Measurements from ENCODE around the gene LSM2.
"Not testable (repeated sequence)": the region's sequence is repeated elsewhere in the genome, so short reads cannot be mapped to it uniquely, and the experiment has no call there.

Gene LSM2

DNA sequence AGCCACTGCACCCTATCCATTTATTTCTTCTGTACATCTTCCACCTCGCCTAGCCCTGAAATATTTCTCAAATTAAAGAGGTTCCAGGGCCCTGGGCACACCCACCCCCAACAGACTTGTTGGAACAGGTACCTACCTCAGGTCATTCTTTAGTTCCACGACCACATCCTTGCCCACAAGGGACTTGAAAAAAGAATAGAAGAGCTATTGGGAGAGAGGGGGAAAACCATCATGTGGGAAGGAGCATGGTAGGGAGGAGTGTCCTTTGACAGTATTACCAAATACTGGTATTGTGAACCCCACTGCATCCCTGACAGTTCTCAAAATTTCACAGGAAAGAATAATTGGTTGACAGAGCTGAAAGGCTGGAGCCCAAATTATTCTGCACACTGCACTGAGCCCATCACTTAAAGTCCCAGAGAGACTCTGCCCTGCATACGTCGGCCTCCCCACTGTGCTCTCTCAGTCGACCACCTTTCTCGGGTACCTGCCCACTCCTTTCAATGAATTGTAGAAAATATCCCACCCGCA lies 762 bp downstream of the LSM2 start:
- in situ Hi-C loops (cut with MboI; ENCODE audit: low pct_unique_long_range_greater_than_20kb, low sequenced_read_pairs): no loop called here
- no peak for DNase-seq

DNA sequence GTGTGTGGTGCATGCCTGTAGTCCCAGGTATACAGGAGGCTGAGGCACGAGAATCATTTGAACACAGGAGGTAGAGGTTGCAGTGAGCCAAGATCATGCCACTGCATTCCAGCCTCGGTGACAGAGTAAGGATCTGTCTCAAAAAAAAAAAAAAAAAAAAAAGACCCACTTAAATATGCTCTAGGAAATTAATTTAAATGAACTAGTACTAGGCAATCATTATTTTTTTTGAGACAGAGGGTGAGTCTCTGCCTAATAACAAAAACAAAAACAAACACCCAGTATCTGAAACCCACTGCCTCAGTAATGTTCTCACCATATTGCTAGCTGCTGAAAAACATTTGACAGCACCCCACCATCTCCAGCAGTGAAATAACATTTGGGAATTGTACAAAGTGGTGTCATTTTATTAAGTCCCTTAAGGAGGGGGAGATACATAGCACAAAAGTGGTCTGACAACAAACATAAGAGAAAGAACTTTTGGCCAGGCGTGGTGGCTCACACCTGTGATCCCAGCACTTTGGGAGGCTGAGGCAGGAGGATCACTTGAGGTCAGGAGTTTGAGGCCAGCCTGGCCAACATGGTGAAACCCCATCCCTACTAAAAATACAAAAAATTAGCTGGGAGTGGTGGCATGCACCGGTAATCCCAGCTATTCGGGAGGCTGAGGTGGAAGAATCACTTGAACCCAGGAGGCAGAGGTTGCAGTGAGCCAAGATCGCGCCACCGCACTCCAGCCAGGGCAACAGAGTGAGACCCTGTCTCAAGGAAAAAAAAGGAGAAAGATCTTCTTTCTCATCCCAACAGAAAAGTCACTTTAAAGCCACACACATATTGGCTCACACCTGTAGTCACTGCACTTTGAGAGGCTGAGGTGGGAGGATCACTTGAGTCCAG lies 5.5 kb downstream of the LSM2 start:
- DNase-seq; in situ Hi-C loops (cut with MboI; ENCODE audit: low pct_unique_long_range_greater_than_20kb, low sequenced_read_pairs): not testable (repeated sequence)

DNA sequence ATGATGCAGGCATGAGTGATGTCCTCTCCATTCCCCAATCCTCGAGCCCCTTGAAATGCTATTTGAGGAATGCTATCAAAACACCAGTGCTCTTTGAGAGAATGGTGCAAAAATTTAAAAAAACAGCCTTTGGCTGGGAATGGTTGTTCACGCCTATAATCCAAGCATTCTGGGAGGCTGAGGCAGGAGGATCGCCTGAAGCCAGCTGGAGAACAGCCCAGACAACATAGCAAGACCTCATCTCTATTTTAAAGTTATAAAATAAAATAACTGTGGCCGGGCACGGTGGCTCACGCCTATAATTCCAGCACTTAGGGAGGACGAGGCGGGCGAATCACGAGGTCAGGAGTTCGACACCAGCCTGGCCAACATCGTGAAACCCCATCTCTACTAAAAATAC lies 7.0 kb downstream of the LSM2 start:
- DNase-seq: no peak
- in situ Hi-C loops (cut with MboI; ENCODE audit: low pct_unique_long_range_greater_than_20kb, low sequenced_read_pairs): no loop called here

DNA sequence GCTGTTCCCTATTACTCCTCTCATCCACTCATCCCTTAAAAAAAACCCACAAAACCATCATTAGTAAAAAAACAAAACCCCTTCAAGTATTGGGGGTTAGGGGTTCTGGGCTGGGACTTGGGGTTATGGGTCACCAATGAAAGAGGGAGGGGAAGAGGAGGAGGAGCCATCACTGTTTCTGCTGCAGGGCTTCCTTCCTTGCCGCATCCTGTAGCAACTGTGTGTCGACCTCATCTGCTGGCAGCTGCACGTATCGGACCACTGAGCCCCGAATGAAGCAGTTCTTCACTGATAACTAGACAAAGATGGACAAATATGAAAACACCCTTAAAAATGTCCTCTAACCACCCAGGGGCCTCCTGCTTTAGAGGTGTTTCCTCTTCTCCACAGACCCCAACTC lies 9.2 kb downstream of the LSM2 start:
- DNase-seq: no peak
- in situ Hi-C loops (cut with MboI; ENCODE audit: low pct_unique_long_range_greater_than_20kb, low sequenced_read_pairs): no loop called here

DNA sequence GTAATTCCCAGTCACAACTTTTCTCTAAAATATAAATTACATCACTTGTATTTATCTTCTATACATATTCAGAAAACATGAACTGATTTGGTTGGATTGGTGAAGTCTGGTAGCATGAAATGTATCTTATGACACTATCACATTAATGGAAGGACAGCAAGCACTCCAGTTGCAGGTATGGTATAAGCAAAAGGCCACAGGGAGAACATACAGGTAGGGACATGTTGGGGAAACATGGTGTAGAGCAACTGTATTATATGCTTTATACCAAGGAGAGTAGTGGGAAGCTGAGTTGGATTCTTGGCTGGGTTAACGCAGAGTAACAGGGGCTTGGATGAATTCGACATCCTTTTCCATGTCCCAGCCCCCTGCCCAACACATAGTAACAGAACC lies 9.8 kb downstream of the LSM2 start:
- no peak for DNase-seq
- in situ Hi-C loops (cut with MboI; ENCODE audit: low pct_unique_long_range_greater_than_20kb, low sequenced_read_pairs): no loop called here

DNA sequence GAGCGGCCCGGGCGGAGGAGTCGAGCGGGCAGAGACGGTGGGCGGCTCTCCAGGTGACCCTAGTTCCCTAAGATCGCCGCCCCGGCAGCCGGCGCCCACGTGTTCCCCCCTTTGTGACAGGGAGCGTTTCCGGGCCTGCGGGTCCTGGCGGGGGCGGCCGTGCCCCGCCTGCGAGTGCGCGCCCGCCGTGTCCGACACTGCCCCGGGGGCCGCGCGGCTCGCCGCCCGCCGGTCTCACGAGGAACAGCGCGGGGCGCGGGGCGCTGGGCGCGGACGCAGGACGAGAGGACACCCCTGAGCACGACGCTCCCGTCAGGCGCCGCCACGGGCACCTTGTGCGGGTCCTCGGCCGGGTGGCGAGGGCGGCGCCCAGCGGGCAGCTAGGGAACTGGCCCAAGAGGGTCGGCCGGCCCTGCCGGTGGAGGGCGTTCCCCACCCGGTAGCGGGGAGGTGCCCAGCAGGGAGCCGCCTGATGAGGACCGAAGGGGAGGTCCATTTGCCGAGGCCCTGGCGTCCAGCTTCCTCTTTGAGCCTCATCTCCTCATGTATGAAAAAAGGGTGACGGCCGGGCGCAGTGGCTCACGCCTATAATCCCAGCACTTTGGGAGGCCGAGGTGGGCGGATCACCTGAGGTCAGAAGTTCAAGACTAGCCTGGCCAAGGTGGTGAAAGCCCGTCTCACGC lies 11.0 kb downstream of the LSM2 start, which contains the start of gene VARS1:
Gene VARS1 (minus strand): TSS at position 137 of the 683 bp plus-strand sequence. CDS start 535 bp downstream, outside the sequence.
- DNase-seq: peak; percentile 91
- in situ Hi-C loops (cut with MboI; ENCODE audit: low pct_unique_long_range_greater_than_20kb, low sequenced_read_pairs): no loop called here

DNA sequence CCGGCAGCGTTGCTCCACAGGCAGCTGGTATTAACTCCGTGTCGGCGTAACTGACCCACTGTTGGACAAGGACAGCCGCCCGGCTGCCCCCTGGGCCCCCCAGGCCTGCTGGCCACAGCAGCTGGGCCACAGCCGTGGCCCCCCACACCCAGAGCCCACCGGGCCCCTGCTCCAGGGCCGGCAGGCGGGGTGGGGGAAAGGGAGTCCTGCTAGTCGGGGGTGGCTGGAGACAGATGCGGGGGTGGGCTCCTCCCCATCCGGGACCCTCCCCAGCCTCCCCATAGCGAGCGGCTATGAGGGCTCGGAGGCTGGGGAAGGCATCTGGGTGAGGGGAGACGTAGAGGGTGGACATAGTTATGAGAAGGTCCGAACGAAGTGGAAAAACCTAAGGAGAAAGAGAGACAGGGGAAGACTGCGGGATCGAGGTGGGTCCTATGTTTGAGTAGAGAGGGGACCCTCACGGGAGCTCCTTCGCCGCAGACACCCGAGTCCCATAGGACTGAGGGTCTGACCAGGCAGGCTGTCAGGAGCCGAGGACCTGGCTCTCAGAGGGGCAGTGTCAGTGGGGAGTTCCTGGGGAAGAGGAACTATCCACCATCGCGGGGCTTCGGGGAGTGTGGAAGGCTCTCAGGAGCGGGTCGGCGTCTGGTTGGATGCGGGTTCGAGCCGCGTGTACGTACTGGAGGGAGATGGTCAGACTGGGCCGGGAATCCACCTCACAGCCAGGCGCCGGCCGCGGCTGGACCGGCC lies 11.7 kb downstream of the LSM2 start:
- DNase-seq: peak; percentile 75
- in situ Hi-C loops (cut with MboI; ENCODE audit: low pct_unique_long_range_greater_than_20kb, low sequenced_read_pairs): no loop called here

DNA sequence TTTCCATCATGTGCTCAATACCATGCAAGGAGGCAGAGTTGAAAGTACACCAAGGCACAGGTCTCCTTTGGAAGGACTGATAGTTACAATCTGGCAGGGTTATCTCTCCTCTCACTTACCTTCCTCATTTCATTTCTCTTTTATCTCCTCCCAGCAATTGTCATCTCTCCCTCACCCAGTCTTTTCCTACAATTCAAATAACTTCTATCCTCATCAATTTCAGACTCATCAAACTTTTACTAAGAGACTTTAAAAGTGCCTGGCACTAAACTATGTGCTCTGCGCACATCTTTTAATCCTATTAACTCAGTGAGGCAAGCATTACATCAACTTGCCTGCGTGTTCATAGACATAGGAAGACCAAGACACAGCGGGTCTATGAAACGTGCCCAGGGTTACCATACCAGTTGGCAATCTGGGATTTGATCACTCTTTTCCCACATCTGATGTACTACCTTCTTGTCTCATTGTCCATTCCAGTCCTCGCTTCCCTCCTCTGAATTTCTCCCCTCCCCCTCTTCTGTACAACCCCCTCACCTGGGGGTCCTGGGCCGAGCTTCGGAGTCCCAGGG lies 12.4 kb downstream of the LSM2 start:
- in situ Hi-C loops (cut with MboI; ENCODE audit: low pct_unique_long_range_greater_than_20kb, low sequenced_read_pairs): no loop called here
- DNase-seq: peak; percentile 55

DNA sequence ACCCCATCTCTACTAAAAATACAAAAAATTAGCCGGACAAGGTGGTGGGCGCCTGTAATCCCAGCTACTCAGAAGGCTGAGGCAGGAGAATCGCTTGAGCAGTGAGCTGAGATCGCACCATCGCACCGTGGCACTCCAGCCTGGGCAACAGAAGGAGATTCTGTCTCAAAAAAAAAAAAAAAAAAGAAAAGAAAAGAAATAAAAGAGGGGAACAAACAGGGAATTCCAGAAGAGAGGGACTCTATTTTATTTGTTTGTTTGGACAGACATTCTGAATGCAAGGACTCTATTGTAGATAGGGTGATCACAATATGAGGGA lies 12.9 kb downstream of the LSM2 start:
- in situ Hi-C loops (cut with MboI; ENCODE audit: low pct_unique_long_range_greater_than_20kb, low sequenced_read_pairs): not testable (repeated sequence)

DNA sequence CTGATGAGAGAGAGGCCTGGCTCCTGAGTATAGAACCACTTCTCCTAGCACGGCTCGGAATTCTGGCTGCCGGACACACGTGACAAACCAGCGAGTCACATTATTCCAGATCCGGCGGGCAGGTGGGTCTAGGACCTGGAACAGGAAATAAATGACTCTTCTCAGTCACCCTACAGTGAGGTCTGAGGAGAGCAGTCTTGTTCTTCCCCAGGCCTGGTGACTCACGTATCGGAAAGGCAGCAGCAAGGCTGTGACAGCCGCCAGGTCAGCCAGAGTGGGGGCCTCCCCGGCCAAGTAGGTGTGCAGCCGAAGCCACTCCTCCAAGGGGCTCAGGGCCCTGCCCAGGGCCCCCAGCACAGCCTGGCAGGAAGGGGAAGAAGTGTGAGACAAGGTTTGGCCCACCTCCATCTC lies 14.0 kb downstream of the LSM2 start:
- in situ Hi-C loops (cut with MboI; ENCODE audit: low pct_unique_long_range_greater_than_20kb, low sequenced_read_pairs): no loop called here
- no peak for DNase-seq

More for the DNA sequence above, 12.9 kb downstream of the LSM2 start:
- not testable (repeated sequence) for DNase-seq

DNA sequence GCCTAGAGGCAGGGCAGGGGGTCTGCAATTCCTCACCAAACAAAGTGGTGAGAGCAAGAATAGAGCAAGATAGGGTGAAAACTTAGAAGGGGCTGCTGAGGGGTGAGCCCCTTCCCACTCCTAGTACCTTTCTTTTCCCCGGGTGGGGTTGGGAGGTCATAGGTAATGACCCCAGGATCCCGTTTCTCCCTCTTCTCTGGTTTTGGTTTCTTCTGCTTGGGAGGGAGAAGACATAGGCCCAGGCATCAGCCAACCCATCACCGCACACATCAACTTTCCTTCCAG lies 14.7 kb downstream of the LSM2 start:
- in situ Hi-C loops (cut with MboI; ENCODE audit: low pct_unique_long_range_greater_than_20kb, low sequenced_read_pairs): no loop called here
- no peak for DNase-seq

DNA sequence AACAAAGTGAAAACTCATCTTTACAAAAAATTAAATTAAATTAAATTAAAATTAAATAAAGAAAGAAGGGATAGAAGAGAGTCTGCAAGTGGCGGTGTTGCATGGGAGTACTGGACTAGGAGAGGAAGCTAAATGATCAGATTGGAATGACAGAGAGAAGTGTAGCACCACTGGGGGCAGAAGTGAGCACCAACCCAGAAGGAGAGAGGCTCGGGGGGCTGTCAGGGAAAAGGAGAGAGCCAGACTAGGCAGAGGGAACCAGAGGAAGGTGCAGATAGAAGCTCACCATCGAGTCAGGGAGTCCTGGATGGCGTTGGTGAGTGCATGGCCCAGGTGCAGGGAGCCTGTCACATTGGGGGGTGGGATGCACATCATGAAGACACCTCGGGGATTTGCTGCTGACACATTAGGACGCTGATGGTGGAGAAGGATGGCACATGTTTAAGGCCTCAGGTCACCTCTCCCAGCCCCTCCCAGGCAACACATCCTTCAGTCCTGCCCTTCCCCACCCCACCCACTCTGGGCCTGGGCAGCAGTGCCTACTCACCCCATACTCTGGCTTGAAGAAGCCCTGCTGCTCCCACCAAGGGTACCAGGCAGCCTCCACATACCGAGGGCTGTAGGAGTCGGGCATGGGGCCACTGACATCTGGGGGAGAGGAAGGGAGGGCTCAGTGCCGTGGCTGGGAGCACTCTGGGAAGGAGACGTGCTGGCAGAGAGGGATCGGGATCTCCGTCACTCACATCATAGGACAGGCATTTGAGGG lies 15.3 kb downstream of the LSM2 start:
- in situ Hi-C loops (cut with MboI; ENCODE audit: low pct_unique_long_range_greater_than_20kb, low sequenced_read_pairs): no loop called here
- DNase-seq: peak; percentile 77

DNA sequence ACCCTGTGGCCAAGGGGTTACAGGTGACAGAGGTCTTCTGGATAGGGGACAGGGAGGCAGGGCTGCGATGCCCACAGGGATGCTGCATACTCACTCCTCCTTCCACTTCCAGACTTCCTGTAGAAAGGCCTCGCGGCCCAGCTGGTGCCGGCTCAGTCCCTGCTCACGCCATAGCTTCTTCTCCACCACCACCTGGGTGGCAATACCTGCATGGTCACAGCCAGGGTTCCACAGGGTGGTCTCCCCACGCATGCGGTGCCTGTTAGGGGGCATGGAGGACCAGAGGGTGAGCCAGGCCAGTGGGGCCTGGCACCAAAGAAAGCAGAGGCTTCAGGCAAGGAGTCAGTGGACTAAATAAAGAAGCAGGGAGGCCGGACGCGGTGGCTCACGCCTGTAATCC lies 21.3 kb downstream of the LSM2 start:
- DNase-seq: no peak
- in situ Hi-C loops (cut with MboI; ENCODE audit: low pct_unique_long_range_greater_than_20kb, low sequenced_read_pairs): no loop called here

DNA sequence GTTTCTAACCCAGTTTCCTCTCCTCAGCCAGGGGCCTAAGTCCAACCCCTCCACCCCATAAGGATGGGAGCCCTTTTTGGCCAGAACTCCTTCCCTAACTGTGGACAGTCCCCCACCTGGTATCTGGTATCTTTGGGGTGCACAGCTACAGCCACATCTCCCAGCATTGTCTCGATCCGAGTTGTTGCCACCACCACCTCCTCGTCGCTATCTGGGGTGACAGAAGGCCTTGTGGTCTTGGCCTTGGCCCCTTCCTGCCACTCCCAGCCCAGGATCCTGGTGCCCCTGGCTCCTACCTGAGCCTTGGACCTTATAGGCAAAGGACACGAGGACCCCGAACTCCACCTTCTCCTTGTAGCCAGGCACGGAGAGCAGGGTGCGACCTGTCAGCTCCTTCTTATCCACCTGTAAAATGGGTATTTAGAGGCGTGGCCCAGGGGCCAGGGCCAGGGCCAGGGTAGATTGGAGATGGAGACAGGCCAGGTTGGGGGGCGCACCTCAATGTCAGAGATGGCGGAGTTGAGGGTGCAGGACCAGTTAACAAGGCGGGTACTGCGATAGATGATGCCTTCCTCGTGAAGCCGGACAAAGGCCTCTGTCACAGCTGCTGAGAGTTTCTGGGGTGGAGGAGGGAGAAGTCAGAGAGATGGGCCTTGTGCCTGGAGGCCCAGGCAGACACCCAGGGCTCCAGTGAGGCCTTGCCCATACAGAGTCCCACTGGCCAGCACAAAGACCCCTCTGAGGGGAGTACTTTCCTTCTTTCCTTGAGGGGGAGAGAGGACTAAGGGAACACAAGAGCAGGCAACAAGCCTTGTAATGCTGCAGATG lies 22.5 kb downstream of the LSM2 start:
- in situ Hi-C loops (cut with MboI; ENCODE audit: low pct_unique_long_range_greater_than_20kb, low sequenced_read_pairs): no loop called here
- no peak for DNase-seq

DNA sequence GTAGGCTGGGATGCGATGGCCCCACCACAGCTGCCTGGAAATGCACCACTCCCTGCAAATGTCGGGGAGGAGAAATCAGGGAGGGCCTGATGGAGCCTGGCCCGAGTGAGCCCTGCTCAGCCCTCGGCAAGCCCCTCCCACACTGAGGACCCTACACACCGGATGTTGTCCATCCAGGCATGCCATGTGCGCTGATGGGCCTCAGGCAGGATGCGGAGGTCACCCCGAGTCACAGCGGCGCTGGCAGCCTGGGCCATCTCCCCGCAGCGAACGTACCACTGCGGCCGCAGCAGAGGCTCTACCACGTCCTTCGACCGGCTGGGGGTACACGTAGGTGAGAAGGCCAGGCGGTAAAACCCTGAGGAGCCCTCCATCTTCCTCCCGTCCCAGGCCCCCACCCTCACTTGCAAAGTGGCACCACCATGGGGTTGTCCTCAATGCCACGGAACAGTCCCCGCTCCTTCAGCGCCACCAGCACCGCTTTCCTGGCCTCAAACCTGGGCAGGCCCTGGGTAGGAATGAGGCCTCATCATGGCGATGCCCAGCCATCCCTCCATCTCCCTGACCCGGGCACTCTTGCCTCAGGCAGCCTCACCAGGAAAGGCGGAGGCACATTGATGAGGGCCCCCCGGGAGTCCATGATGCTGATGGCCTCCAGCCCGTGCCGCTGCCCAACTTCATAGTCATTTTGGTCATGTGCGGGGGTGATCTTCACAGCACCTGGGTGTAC lies 24.5 kb downstream of the LSM2 start:
- no peak for DNase-seq
- in situ Hi-C loops (cut with MboI; ENCODE audit: low pct_unique_long_range_greater_than_20kb, low sequenced_read_pairs): no loop called here

DNA sequence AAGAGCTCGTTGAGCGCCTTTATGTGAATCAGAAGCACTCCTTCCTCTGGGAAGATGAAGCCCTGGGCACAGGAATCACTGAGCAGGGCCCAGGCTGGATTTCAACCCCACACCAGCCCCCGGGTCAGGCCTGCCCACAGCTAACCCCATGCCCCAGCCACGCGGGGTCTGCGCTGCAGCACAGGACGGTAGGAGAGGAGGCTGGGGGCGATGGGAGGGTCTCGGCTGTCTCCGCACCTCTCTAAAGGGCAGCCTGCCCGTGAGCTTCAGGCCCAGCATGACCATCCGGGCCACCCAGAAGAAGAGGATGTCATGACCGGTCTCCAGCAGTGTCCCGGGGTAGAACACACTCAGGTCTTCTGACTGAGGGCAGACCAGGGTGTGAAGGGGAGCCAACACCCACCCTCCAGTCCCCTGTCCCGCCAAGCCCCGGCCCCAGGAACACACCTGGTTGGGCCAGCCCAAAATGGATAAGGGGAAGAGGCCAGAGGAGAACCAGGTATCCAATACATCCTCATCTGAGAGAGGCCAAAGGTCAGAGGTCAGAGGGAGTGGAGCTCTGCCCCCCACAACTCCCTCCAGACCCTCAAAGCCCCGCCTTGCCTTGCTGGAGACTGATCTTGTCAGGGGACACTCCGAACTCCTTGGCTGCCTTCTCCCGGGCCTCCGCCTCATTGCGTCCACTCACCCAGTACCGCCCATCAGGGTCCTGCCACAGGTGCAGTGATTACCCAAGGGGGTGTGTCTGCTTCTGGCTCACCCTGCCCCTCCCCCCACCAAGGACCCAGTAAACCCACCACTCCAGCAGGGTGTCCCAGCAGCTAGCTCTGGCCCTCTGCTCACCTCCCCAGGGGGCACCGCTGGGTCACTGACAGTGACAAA lies 25.3 kb downstream of the LSM2 start:
- in situ Hi-C loops (cut with MboI; ENCODE audit: low pct_unique_long_range_greater_than_20kb, low sequenced_read_pairs): no loop called here
- DNase-seq: no peak
